Islet of Langerhans (tissue), 1 donor: ENCODE measurements around the gene TFF1.

Experiments
- FAIRE-seq: peaks from one replicate; lab custom pipeline; 2011; peaks lifted over from hg19 to GRCh38; lab: Jason Lieb, UNC

Gene TFF1

GRCh38 chr21:42361286-42361685 lies 5.0 kb downstream of the TFF1 start:
- FAIRE-seq = no peak

- no peak for FAIRE-seq
Observed at GRCh38 chr21:42360317-42360716, 6.0 kb downstream of the TFF1 start.

GRCh38 chr21:42358937-42359336 lies 7.4 kb downstream of the TFF1 start:
- FAIRE-seq = no peak

- FAIRE-seq = no peak
Observed at GRCh38 chr21:42358261-42358660, 8.1 kb downstream of the TFF1 start.

GRCh38 chr21:42357307-42357706 lies 9.0 kb downstream of the TFF1 start:
- FAIRE-seq = no peak

GRCh38 chr21:42356650-42357049 lies 9.7 kb downstream of the TFF1 start:
- FAIRE-seq = no peak

- no peak for FAIRE-seq
Observed at GRCh38 chr21:42356046-42356445, 10.3 kb downstream of the TFF1 start.

GRCh38 chr21:42353623-42354022 lies 12.7 kb downstream of the TFF1 start:
- no peak for FAIRE-seq

- FAIRE-seq = no peak
Observed at GRCh38 chr21:42352441-42353095, 13.8 kb downstream of the TFF1 start.

GRCh38 chr21:42351626-42352440 lies 14.5 kb downstream of the TFF1 start:
- FAIRE-seq = no peak

- FAIRE-seq = no peak
Observed at GRCh38 chr21:42350927-42351426, 15.4 kb downstream of the TFF1 start, which contains the start of gene TFF2. TSS of gene TFF2 (minus strand) at chr21:42350994. CDS start at chr21:42350957, 37 bp downstream.

GRCh38 chr21:42350318-42350910 lies 15.9 kb downstream of the TFF1 start:
- FAIRE-seq = no peak

GRCh38 chr21:42349420-42350317 lies 16.7 kb downstream of the TFF1 start:
- no peak for FAIRE-seq

- no peak for FAIRE-seq
Observed at GRCh38 chr21:42348762-42349161, 17.6 kb downstream of the TFF1 start.

- no peak for FAIRE-seq
Observed at GRCh38 chr21:42347601-42348327, 18.6 kb downstream of the TFF1 start.

GRCh38 chr21:42346866-42347600 lies 19.3 kb downstream of the TFF1 start:
- FAIRE-seq = no peak

- FAIRE-seq = no peak
Observed at GRCh38 chr21:42346441-42346840, 19.9 kb downstream of the TFF1 start.

- FAIRE-seq = no peak
Observed at GRCh38 chr21:42344631-42345030, 21.7 kb downstream of the TFF1 start.

GRCh38 chr21:42343963-42344510 lies 22.3 kb downstream of the TFF1 start:
- no peak for FAIRE-seq

GRCh38 chr21:42343556-42343955 lies 22.8 kb downstream of the TFF1 start:
- no peak for FAIRE-seq
